OCI-LY1 (cell line): ENCODE measurements around the gene LRCH4.

Source experiments
- EZH2 ChIP-seq: fragments of 200-600 bp; sonication (generic), shearing (Covaris generic); IDR thresholded peaks from 2 replicates; pipeline ENCODE4 v1.8.0; 2017; ENCODE audit warnings: borderline replicate concordance, mixed run types, mild to moderate bottlenecking, antibody characterized with exemption, low read length, moderate library complexity, mixed read lengths
- TF ChIP-seq, protein P1 (sequence below): fragments of 200-600 bp; sonication (generic), shearing (Covaris generic); IDR thresholded peaks from 2 replicates; pipeline ENCODE4 v1.5.1; 2017; ENCODE audit warnings: mild to moderate bottlenecking, antibody characterized with exemption, low read length, moderate library complexity, mixed read lengths

DNA sequence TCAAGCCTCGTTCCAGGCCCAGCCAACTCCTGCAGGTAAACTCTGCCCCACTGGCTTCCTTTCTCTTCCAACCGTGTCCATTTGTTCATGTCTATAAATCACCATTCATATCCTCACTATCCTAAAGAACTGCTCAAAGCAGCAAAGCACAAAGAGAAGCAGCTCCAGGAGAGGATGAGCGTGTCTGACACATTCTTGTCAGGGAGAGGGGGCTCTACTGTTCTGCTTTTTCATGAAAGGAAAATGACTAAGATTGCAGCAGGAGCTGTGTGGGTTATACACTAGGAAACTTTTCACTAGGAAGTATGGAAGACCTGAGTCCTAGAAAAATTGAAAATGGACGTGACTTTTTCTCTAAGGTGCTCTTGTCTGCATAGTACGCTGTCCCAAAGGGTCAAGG, 30.2 kb downstream of the LRCH4 start:
- TF ChIP-seq, protein P1, sequence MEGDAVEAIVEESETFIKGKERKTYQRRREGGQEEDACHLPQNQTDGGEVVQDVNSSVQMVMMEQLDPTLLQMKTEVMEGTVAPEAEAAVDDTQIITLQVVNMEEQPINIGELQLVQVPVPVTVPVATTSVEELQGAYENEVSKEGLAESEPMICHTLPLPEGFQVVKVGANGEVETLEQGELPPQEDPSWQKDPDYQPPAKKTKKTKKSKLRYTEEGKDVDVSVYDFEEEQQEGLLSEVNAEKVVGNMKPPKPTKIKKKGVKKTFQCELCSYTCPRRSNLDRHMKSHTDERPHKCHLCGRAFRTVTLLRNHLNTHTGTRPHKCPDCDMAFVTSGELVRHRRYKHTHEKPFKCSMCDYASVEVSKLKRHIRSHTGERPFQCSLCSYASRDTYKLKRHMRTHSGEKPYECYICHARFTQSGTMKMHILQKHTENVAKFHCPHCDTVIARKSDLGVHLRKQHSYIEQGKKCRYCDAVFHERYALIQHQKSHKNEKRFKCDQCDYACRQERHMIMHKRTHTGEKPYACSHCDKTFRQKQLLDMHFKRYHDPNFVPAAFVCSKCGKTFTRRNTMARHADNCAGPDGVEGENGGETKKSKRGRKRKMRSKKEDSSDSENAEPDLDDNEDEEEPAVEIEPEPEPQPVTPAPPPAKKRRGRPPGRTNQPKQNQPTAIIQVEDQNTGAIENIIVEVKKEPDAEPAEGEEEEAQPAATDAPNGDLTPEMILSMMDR: no peak
- no peak for TF ChIP-seq EZH2
